Measurements from ENCODE around the gene DYRK1A.

GRCh38 chr21:37421306-37421705, 54.7 kb downstream of the DYRK1A start:
- TF ChIP-seq EP300 (conservative IDR thresholded peaks at IDR 0.05; ENCODE audit: poor library complexity, severe bottlenecking) = no peak
- TF ChIP-seq CTCF (IDR thresholded peaks at IDR 0.05; ENCODE audit: poor library complexity, severe bottlenecking) = no peak
- TF ChIP-seq RAD21 (conservative IDR thresholded peaks at IDR 0.05) = no peak
